Measurements from ENCODE around the gene ALB.

DNA sequence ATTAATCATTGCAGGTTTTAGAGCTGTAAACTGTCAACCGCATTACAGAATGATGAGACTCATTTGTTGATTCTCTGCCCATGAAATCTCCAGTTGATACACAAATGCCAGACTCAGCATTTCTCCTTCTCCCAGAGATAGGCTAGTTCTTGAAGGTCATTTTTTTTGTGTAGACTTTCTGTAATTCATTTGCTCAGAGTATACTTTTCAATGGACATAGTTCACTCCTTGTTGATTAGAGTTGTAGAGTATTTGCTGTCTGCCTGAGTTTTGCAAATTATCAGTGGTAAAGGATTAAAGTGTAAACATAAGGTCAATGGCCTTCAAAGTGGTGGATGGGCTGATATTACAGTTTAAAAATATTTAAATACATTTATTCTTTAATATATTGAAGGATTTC, 15.2 kb upstream of the ALB start:
- TF ChIP-seq, protein P1, sequence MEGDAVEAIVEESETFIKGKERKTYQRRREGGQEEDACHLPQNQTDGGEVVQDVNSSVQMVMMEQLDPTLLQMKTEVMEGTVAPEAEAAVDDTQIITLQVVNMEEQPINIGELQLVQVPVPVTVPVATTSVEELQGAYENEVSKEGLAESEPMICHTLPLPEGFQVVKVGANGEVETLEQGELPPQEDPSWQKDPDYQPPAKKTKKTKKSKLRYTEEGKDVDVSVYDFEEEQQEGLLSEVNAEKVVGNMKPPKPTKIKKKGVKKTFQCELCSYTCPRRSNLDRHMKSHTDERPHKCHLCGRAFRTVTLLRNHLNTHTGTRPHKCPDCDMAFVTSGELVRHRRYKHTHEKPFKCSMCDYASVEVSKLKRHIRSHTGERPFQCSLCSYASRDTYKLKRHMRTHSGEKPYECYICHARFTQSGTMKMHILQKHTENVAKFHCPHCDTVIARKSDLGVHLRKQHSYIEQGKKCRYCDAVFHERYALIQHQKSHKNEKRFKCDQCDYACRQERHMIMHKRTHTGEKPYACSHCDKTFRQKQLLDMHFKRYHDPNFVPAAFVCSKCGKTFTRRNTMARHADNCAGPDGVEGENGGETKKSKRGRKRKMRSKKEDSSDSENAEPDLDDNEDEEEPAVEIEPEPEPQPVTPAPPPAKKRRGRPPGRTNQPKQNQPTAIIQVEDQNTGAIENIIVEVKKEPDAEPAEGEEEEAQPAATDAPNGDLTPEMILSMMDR (IDR thresholded peaks at IDR 0.05; ENCODE audit: low read depth, low read length) = no peak
- no peak for TF ChIP-seq EZH2phosphoT487 (IDR thresholded peaks at IDR 0.05; ENCODE audit: low read depth)
